IMR-90 (cell line): ENCODE data around the gene MYCBP. TPM values are rescaled to one million over a fixed set of nuclear protein-coding genes. Genes with fewer than 3 reads are reported as not detected.
A peak's percentile ranks its signal among the peaks of the same experiment; 100 is the strongest.

Experiments
- ATAC-seq: fragments of 200-7000 bp; cut with Tn5 transposase; 2 replicates; pipeline ENCODE4 v1.9.1; 2020; ENCODE audit warnings: low read depth, mild to moderate bottlenecking, moderate library complexity
- BruUV-seq: library from RNA; stranded (reverse); fragments of 400-500 nt; replicated peaks from 2 replicates; lab custom pipeline; 2021; lab: Mats Ljungman, UMichigan
- CTCF ChIA-PET: fragments of 300-600 bp; formaldehyde crosslinking; extraction: SDS; loops from one replicate; lab custom pipeline; 2021; ENCODE audit warnings: antibody characterized with exemption; lab: Yijun Ruan, JAX
- POLR2A ChIA-PET: fragments of 300-600 bp; sonication (Branson Sonifier 250); formaldehyde crosslinking; loops from one replicate; lab custom pipeline; 2022; ENCODE audit warnings: antibody characterized with exemption; ENCODE audit not compliant: unreplicated experiment; lab: Charles Lee
- DNase-seq: peaks from one replicate; pipeline ENCODE4 v3.0.0; 2013
- H2AFZ ChIP-seq: replicated peaks from 2 replicates; pipeline ENCODE3; 2013; ENCODE audit warnings: low read length, mild to moderate bottlenecking; ENCODE audit not compliant: poor library complexity
- H2AK5ac ChIP-seq: 2 replicates; pipeline ENCODE4 v1.6.1; 2013; ENCODE audit warnings: low read depth, low read length, inconsistent platforms
- H2AK9ac ChIP-seq: replicated peaks from 2 replicates; pipeline ENCODE3; 2013; ENCODE audit warnings: mild to moderate bottlenecking, low read depth, low read length, moderate library complexity; ENCODE audit not compliant: poor library complexity
- H2BK120ac ChIP-seq: 2 replicates; pipeline ENCODE4 v1.6.1; 2013; ENCODE audit warnings: low read depth, low read length, inconsistent platforms
- H2BK15ac ChIP-seq: 3 replicates; pipeline ENCODE4 v1.6.1; 2013; ENCODE audit warnings: low read depth, low read length, inconsistent platforms
- H2BK20ac ChIP-seq: 2 replicates; pipeline ENCODE4 v1.6.1; 2013; ENCODE audit warnings: low read depth, mild to moderate bottlenecking, inconsistent platforms, low read length, moderate library complexity
- H2BK5ac ChIP-seq: 2 replicates; pipeline ENCODE4 v1.6.1; 2013; ENCODE audit warnings: mild to moderate bottlenecking, low read depth, low read length, inconsistent platforms; ENCODE audit not compliant: poor library complexity, severe bottlenecking
- H3K14ac ChIP-seq: replicated peaks from 2 replicates; pipeline ENCODE4 v1.6.1; 2013; ENCODE audit warnings: low read depth, low read length, inconsistent platforms
- H3K18ac ChIP-seq: 2 replicates; pipeline ENCODE4 v1.6.1; 2013; ENCODE audit warnings: low read depth, low read length, control low read depth
- H3K23ac ChIP-seq: 2 replicates; pipeline ENCODE4 v1.6.1; 2013; ENCODE audit warnings: low read depth, low read length, inconsistent platforms
- H3K27ac ChIP-seq: 2 replicates; pipeline ENCODE4 v1.5.1; 2013; ENCODE audit warnings: mild to moderate bottlenecking, control low read depth, low read length; ENCODE audit not compliant: insufficient read depth
- H3K27me3 ChIP-seq: 2 replicates; pipeline ENCODE4 v1.6.1; 2013; ENCODE audit warnings: low read length; ENCODE audit not compliant: control insufficient read depth, insufficient read depth
- H3K36me3 ChIP-seq: 2 replicates; pipeline ENCODE4 v1.6.1; 2013; ENCODE audit warnings: low read length, mixed read lengths; ENCODE audit not compliant: control insufficient read depth, insufficient read depth
- H3K4ac ChIP-seq: 2 replicates; pipeline ENCODE4 v1.6.1; 2013; ENCODE audit warnings: low read depth, low read length, inconsistent platforms
- H3K4me1 ChIP-seq: 2 replicates; pipeline ENCODE4 v1.6.1; 2013; ENCODE audit warnings: low read length, mixed read lengths; ENCODE audit not compliant: control insufficient read depth, insufficient read depth
- H3K4me2 ChIP-seq: 2 replicates; pipeline ENCODE4 v1.6.1; 2013; ENCODE audit warnings: low read depth, mild to moderate bottlenecking, control low read depth, low read length, moderate library complexity
- H3K4me3 ChIP-seq: 2 replicates; pipeline ENCODE4 v1.5.1; 2013; ENCODE audit warnings: low read depth, mild to moderate bottlenecking, control low read depth, low read length, moderate library complexity; ENCODE audit not compliant: insufficient read depth
- H3K56ac ChIP-seq: 2 replicates; pipeline ENCODE4 v1.6.1; 2013; ENCODE audit warnings: low read length, inconsistent platforms; ENCODE audit not compliant: insufficient read depth; ENCODE audit errors: extremely low read depth
- H3K79me1 ChIP-seq, 2 experiments: 2 replicates each; pipeline ENCODE4 v1.6.1; 2013; ENCODE audit warnings: low read length in 2 of 2, inconsistent platforms in 1 of 2, low read depth in 1 of 2
- H3K9ac ChIP-seq: 2 replicates; pipeline ENCODE4 v1.6.1; 2013; ENCODE audit warnings: low read depth, low read length, control low read depth
- H3K9me1 ChIP-seq: 2 replicates; pipeline ENCODE4 v1.6.1; 2013; ENCODE audit warnings: low read length, inconsistent platforms; ENCODE audit not compliant: insufficient read depth
- H3K9me3 ChIP-seq: 2 replicates; pipeline ENCODE4 v1.6.1; 2013; ENCODE audit warnings: low read length; ENCODE audit not compliant: control insufficient read depth, insufficient read depth
- H4K20me1 ChIP-seq: 2 replicates; pipeline ENCODE4 v1.6.1; 2013; ENCODE audit warnings: low read length, inconsistent platforms; ENCODE audit not compliant: insufficient read depth
- H4K5ac ChIP-seq: 2 replicates; pipeline ENCODE4 v1.6.1; 2013; ENCODE audit warnings: mild to moderate bottlenecking, low read depth, low read length, control low read depth
- H4K8ac ChIP-seq, 2 experiments: 2 replicates each; pipeline ENCODE4 v1.6.1; 2013; ENCODE audit warnings: low read depth in 2 of 2, low read length in 2 of 2, control low read depth in 1 of 2, inconsistent platforms in 1 of 2
- H4K91ac ChIP-seq: 2 replicates; pipeline ENCODE4 v1.6.1; 2013; ENCODE audit warnings: low read depth, low read length, inconsistent platforms; ENCODE audit not compliant: insufficient read depth
- BHLHE40 ChIP-seq: fragments of 150-350 bp; IDR thresholded peaks from 2 replicates; pipeline ENCODE4 v1.6.1; 2016; ENCODE audit warnings: mild to moderate bottlenecking, low read depth, low read length
- CEBPB ChIP-seq: IDR thresholded peaks from 2 replicates; pipeline ENCODE4 v1.6.1; 2012; ENCODE audit warnings: low read depth, low read length, improper control_type of control experiment
- CHD1 ChIP-seq: IDR thresholded peaks from 2 replicates; pipeline ENCODE4 v1.6.1; 2012; ENCODE audit warnings: low read depth, low read length, improper control_type of control experiment
- CTCF ChIP-seq: conservative IDR thresholded peaks from 2 replicates; pipeline ENCODE4 v1.5.1; 2012; ENCODE audit warnings: mild to moderate bottlenecking, low read depth, low read length, improper control_type of control experiment
- FOS ChIP-seq: fragments of 150-350 bp; IDR thresholded peaks from 2 replicates; pipeline ENCODE4 v1.6.1; 2016; ENCODE audit warnings: low read depth, low read length
- MAFK ChIP-seq: IDR thresholded peaks from 2 replicates; pipeline ENCODE4 v1.6.1; 2012; ENCODE audit warnings: low read depth, low read length, improper control_type of control experiment
- MAZ ChIP-seq: IDR thresholded peaks from 2 replicates; pipeline ENCODE4 v1.6.1; 2012; ENCODE audit warnings: low read depth, mild to moderate bottlenecking, low read length, improper control_type of control experiment, moderate library complexity, borderline replicate concordance
- MXI1 ChIP-seq: IDR thresholded peaks from 2 replicates; pipeline ENCODE4 v1.6.1; 2012; ENCODE audit warnings: low read depth, mild to moderate bottlenecking, low read length, moderate library complexity, borderline replicate concordance
- NFE2L2 ChIP-seq: fragments of 150-350 bp; IDR thresholded peaks from 2 replicates; pipeline ENCODE4 v1.6.1; 2016; ENCODE audit warnings: low read depth, mild to moderate bottlenecking, low read length
- POLR2A ChIP-seq: IDR thresholded peaks from 2 replicates; pipeline ENCODE4 v1.6.1; 2012; ENCODE audit warnings: mild to moderate bottlenecking, low read depth, low read length
- RAD21 ChIP-seq: IDR thresholded peaks from 2 replicates; pipeline ENCODE4 v1.6.1; 2012; ENCODE audit warnings: low read length, improper control_type of control experiment
- RCOR1 ChIP-seq: IDR thresholded peaks from 2 replicates; pipeline ENCODE4 v1.6.1; 2012; ENCODE audit warnings: mild to moderate bottlenecking, low read length, improper control_type of control experiment; ENCODE audit not compliant: insufficient replicate concordance
- RFX5 ChIP-seq: IDR thresholded peaks from 2 replicates; pipeline ENCODE4 v1.8.0; 2012; ENCODE audit warnings: low read depth, mild to moderate bottlenecking, low read length, moderate library complexity
- whole genome bisulfite sequencing, 2 experiments: methylation state at CpG; one replicate each; pipeline versions ENCODE4 v1.1.5 to v1.1.7; 2013; ENCODE audit warnings: missing lambda C conversion rate in 2 of 2; ENCODE audit not compliant: insufficient read length in 1 of 2; ENCODE audit errors: extremely low coverage in 2 of 2; 5-methylcytosine and 5-hydroxymethylcytosine counted together
- dilution Hi-C: fragments of 300-500 bp; cut with HindIII; formaldehyde crosslinking; loops from one replicate; pipeline ENCODE4 v1.14.3; 2018; ENCODE audit warnings: low sequenced_read_pairs; ENCODE audit not compliant: unreplicated experiment
- in situ Hi-C: fragments of 300-500 bp; cut with MboI; formaldehyde crosslinking; loops from 3 replicates; pipeline ENCODE4 v1.14.3; 2019; ENCODE audit warnings: low sequenced_read_pairs, inconsistent platforms, mixed read lengths
- intact Hi-C: fragments of 100-400 bp; cut with micrococcal nuclease; formaldehyde crosslinking; loops from 2 replicates; pipeline ENCODE4 v1.10.0; 2022
- polyA plus RNA-seq, 3 experiments: library from polyadenylated mRNA; depleted of rRNA; stranded (reverse); fragments of >200 nt; gene quantifications; 2 replicates each; pipeline ENCODE4 v1.2.3, GENCODE V29; 2012; ENCODE audit warnings: low replicate concordance in 1 of 3
- total RNA-seq: library from RNA; depleted of rRNA; stranded (reverse); fragments of >200 nt; gene quantifications from 2 replicates; pipeline ENCODE4 v1.2.3, GENCODE V29; 2012
- TF ChIP-seq, protein P1 (sequence below): fragments of 150-350 bp; IDR thresholded peaks from 2 replicates; pipeline ENCODE4 v1.6.1; 2017; ENCODE audit warnings: mild to moderate bottlenecking, antibody characterized with exemption, low read length, low read depth
- TF ChIP-seq, protein P2 (sequence below): fragments of 150-350 bp; IDR thresholded peaks from 2 replicates; pipeline ENCODE4 v1.6.1; 2016; ENCODE audit warnings: low read depth, mild to moderate bottlenecking, low read length, moderate library complexity, borderline replicate concordance

Gene MYCBP
- total and polyA plus RNA-seq, 2 of the 4 experiments (the other 2 are of a cell fraction), result 9.9 to 11.9 TPM

GRCh38 chr1:38860454-38860795, 12.7 kb downstream of the MYCBP start:
- H3K4ac ChIP-seq, result peak overlapping the region; percentile 96
- BruUV-seq, result TSS peak; percentile 35
- WGBS, 2 experiments, result no CpG with 5 or more reads among the region's 6 CpGs
- H3K79me1 ChIP-seq, result peaks cover 29 to 56% of the 10 kb centered on the region in 2 experiments
- H2BK120ac ChIP-seq, result 0 out of 2 replicates have a peak overlapping the region, but pooled peaks have one; percentile 35
- TF ChIP-seq BHLHE40, result no peak
- no peak for TF ChIP-seq RCOR1
- no peak for TF ChIP-seq MXI1
- TF ChIP-seq POLR2A, result no peak
- TF ChIP-seq, protein P1, sequence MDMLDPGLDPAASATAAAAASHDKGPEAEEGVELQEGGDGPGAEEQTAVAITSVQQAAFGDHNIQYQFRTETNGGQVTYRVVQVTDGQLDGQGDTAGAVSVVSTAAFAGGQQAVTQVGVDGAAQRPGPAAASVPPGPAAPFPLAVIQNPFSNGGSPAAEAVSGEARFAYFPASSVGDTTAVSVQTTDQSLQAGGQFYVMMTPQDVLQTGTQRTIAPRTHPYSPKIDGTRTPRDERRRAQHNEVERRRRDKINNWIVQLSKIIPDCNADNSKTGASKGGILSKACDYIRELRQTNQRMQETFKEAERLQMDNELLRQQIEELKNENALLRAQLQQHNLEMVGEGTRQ, result no peak
- TF ChIP-seq MAZ, result no peak
- no peak for TF ChIP-seq RAD21
- TF ChIP-seq MAFK, result no peak
- TF ChIP-seq, protein P2, sequence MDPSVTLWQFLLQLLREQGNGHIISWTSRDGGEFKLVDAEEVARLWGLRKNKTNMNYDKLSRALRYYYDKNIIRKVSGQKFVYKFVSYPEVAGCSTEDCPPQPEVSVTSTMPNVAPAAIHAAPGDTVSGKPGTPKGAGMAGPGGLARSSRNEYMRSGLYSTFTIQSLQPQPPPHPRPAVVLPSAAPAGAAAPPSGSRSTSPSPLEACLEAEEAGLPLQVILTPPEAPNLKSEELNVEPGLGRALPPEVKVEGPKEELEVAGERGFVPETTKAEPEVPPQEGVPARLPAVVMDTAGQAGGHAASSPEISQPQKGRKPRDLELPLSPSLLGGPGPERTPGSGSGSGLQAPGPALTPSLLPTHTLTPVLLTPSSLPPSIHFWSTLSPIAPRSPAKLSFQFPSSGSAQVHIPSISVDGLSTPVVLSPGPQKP, result no peak
- no peak for TF ChIP-seq CEBPB
- TF ChIP-seq NFE2L2, result no peak
- TF ChIP-seq RFX5, result no peak
- TF ChIP-seq CTCF, result no peak
- no peak for TF ChIP-seq CHD1
- TF ChIP-seq FOS, result no peak
- peak overlapping the region; percentile 97 for H2AK9ac ChIP-seq
- H3K14ac ChIP-seq, result peak overlapping the region; percentile 98
- H3K27ac ChIP-seq, result peak overlapping the region; percentile 80
- H3K18ac ChIP-seq, result peak overlapping the region; percentile 67; the same call in 1 of the 2 replicates
- H4K91ac ChIP-seq, result peak overlapping the region; percentile 75; the same call in 1 of the 2 replicates
- no peaks in the 10 kb centered on the region for H3K27me3 ChIP-seq
- H3K4me3 ChIP-seq, result peak overlapping the region; percentile 92
- peak overlapping the region; percentile 84 for H4K5ac ChIP-seq
- H3K23ac ChIP-seq, result peak overlapping the region; percentile 95
- no peak for ATAC-seq
- no peak overlapping the region for H3K56ac ChIP-seq
- ChIA-PET POLR2A (no interaction called here), CTCF (no interaction called here)
- peak; percentile 4 for DNase-seq
- peaks cover 4% of the 10 kb centered on the region for H3K36me3 ChIP-seq
- peak overlapping the region; percentile 96 for H3K9ac ChIP-seq
- H2AFZ ChIP-seq, result peak overlapping the region; percentile 97
- H3K4me2 ChIP-seq, result peak overlapping the region; percentile 98
- intact Hi-C loops, result no loop called here
- peak overlapping the region; percentile 57; the same call in 1 of the 2 replicates for H2AK5ac ChIP-seq
- dilution Hi-C loops, result no loop called here
- in situ Hi-C loops, result loop anchor here (5.0 to 25.0 kb wide), 2 partner anchors 227 to 677 kb away; no protein-coding TSS in a partner anchor
- peak overlapping the region; percentile 91 to 94; a peak in 3 of 4 replicates for H4K8ac ChIP-seq
- H3K9me1 ChIP-seq, result no peaks in the 10 kb centered on the region; the same call in 1 of the 2 replicates
- H3K9me3 ChIP-seq, result no peaks in the 10 kb centered on the region
- H4K20me1 ChIP-seq, result peaks cover 3% of the 10 kb centered on the region; the same call in 1 of the 2 replicates
- H2BK15ac ChIP-seq, result peak overlapping the region; percentile 63; the same call in 1 of the 3 replicates
- H2BK20ac ChIP-seq, result no peak overlapping the region
- peak overlapping the region; percentile 69 for H2BK5ac ChIP-seq
- H3K4me1 ChIP-seq, result peaks cover 2% of the 10 kb centered on the region; the same call in 1 of the 2 replicates
